GM12872 (cell line): ENCODE data around the gene RPL19.

ENCODE experiments used
- TF ChIP-seq, protein P1 (sequence below): IDR thresholded peaks from 3 replicates; pipeline ENCODE4 v1.5.1; 2011; ENCODE audit warnings: low read depth, mild to moderate bottlenecking, low read length, moderate library complexity; ENCODE audit not compliant: insufficient read depth

The RPL19 gene

DNA sequence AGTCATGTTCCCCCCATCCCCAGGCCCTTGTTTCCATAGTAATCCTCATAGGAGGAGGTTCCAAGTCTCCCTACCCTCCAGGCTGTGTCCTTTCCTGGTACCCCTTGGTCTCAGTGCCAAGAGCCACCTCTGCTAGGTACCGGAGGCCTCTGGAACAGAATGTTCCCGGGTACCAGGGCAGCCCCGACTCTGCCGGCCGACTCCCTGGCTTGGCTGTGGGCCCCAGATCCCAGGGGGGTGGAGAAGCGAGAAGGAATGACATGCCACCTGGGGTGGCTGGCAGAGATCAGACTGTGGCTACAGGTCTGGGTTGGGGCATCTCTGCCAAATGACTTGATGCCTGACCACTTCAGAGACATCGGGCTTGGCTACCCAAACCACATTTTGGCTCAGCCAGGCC lies 22.1 kb downstream of the RPL19 start:
- TF ChIP-seq, protein P1, sequence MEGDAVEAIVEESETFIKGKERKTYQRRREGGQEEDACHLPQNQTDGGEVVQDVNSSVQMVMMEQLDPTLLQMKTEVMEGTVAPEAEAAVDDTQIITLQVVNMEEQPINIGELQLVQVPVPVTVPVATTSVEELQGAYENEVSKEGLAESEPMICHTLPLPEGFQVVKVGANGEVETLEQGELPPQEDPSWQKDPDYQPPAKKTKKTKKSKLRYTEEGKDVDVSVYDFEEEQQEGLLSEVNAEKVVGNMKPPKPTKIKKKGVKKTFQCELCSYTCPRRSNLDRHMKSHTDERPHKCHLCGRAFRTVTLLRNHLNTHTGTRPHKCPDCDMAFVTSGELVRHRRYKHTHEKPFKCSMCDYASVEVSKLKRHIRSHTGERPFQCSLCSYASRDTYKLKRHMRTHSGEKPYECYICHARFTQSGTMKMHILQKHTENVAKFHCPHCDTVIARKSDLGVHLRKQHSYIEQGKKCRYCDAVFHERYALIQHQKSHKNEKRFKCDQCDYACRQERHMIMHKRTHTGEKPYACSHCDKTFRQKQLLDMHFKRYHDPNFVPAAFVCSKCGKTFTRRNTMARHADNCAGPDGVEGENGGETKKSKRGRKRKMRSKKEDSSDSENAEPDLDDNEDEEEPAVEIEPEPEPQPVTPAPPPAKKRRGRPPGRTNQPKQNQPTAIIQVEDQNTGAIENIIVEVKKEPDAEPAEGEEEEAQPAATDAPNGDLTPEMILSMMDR: no peak

DNA sequence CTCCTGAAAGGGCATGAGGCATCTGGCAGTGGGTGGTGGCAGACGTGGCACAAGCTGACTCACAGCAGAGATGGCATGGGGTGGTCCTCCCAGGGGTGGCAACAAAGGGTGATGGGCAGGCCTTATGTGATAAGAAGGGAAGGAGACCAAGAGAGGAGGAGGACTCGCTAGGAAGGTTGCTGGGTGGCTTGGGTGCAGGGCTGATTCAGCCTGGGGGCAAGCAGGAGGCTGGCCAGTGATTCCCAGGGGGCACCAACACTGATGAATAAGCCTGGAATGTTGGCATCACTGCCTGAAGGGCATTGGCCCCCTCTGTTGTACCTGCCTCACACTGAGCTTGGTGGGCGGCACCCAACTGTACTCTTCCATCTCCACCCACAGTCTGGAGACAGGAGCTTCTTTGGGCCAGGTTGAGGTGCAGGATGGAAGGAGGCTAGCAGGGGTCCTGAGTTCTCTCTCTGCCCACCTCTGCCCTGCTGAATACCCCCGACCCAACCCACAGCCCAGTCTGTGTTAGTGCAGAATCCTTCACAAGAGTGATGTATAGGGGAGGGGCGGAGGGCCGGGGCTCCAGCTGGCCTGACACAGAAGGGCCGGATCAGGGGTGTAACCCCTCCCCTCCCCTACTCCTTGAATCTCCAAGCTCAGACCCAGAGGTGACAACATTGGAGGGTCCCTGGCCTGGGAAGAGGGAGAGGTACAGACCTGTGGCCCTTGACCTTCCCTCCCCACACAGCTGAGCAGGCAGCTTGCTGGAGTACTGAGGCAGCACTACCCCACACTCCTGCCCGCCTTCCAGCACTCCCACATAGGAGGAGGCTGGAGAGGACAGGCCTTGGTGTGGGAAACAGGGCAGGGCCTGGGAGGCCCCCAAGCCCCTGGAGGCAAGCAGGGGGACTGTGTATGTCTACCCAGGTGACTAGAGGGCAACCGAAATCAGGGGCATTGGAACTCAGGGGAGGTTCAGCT lies 23.1 kb downstream of the RPL19 start:
- TF ChIP-seq, protein P1: no peak

DNA sequence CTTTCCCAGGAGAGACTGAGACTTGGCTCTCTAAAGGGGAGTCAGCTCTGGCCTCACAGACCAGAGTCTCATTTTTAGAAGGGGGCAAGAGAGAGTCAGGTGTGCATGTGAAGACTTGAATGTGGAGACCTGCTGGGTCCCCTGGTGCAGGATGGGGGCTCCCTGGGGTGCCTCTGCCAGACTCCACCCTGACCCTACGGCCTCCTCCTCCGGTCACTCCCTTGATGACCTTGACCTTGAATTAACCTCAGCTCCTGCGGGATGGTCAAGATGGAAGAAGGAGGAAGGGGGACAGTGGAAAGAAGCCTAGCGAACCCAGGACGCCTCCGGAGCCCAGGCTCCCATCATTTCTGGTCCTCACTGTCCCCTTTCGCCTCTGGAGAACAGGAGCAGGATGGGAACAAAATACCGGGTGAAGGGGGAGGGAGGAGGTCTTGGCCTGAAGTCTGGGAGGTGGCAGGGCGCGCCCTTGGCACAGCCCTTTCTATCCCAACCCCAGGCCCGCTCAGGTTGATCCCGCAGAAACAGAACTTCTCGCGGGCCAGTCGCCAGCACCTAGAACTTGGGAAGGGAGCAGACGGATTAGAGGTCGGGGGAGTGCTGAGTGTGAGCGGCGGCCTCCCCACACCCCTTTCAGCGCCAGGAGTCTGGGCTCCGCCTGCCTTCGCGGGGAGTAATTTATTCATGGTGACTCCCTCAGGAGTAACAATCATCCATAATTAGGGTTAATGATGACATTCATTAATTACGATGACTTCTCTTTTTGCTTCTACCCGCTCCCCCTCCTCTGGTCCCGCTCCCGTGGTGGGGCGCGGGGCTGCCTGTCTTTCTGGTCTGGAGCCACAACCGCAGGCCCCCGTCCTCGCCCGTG lies 24.1 kb downstream of the RPL19 start:
- TF ChIP-seq, protein P1: no peak

DNA sequence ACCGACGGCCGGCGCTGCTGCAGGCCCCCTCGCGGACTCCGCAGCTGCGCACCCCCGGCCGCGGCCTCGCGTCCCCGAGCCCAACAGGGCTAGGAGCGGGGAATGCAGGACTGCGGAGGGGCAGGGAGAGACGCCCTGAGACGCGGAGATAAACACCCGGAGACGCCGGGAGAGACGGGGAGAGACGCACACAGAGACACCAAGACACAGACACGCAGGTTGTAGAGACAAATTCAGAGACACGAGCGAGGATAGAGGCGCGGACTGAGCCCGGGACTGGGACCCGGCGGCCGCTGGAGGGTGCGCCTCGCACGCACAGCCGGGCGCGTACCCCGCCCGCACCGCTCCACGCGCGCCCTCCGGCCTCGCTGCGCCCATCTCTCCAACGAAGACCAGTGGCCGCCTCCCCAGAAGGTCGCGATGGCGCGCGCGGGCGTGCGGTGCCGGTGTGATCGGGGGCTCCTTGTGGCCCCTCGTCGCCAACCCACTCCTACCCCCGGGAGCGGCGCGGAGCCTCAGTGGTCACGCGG lies 24.8 kb downstream of the RPL19 start:
- TF ChIP-seq, protein P1: no peak

DNA sequence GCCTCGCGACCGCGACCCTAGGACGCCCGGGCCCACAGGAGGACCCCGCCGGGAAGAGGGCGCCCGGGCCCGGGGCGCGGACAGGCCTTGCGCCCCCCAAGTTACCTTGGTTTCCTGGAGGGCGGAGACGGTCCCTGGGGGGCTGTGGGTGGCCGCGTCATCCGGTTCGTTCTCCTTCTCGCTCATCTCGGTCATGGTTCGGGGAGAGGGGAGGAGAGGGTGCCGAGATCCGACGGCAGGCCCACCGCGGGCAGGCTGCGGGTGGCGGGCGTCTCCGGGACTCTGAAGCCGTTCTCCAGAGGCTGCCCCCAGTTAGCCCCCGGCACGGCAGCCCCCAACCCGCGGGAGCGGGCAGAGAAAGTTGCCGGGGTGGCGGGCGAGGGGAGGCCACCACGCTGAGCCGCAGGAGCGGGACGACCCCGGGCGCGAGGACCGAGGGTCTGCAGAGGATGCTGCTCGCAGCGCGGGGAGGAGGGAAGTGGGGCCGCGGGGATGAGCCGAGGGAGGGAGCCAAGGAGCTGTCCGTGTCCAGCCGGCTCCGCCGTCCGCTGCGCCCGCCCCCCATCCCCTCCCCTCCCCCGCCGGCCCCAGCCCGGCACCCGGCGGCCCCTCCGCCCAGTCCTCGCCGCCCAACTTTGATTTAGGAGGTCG lies 25.4 kb downstream of the RPL19 start, which contains the start of gene STAC2:
STAC2 (minus strand) TSS at position 638 of the 651 bp plus-strand sequence; CDS start at position 195, 443 bp downstream.
- TF ChIP-seq, protein P1: no peak

DNA sequence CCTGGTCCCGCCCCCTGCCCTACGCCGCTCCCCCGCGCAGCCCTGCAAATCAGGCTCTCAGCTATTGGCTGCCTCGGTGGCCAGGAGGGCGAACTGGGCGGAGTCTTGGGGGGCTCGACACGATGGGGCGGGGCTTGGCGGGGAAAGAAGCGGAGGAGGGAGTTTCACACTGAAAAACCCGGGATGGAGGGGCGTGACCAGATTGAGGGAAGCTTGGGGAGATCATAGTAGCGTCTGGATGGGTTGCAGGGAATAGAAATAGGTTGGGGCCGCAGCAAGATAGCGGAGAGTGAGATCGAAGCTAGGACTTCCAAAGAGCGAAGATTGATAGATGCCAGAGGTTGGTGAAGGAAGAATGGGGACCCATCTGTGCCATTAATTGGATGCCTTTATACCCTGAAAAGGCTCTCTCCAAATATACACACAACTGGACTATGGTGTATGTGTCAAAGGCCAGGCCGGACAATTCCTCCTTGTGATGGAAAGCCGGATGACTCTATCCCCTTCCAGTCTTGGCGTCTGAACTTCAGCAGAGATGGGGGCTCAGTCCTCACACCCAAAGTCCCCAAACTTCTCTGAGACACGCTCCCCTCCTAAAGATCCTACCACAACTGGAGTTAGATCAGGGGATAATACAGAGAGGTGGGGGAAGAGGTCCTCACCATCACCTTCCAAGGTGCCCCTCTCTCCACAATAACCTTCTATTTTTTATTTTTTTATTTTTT lies 26.0 kb downstream of the RPL19 start:
- TF ChIP-seq, protein P1: no peak
